Astrocyte of the hippocampus (primary cell): Measurements from ENCODE around the gene CD93.

ENCODE experiments used
- DNase-seq: peaks from one replicate; pipeline ENCODE4 v3.0.0; 2011; ENCODE audit warnings: low read depth, low spot score

The CD93 gene

DNA sequence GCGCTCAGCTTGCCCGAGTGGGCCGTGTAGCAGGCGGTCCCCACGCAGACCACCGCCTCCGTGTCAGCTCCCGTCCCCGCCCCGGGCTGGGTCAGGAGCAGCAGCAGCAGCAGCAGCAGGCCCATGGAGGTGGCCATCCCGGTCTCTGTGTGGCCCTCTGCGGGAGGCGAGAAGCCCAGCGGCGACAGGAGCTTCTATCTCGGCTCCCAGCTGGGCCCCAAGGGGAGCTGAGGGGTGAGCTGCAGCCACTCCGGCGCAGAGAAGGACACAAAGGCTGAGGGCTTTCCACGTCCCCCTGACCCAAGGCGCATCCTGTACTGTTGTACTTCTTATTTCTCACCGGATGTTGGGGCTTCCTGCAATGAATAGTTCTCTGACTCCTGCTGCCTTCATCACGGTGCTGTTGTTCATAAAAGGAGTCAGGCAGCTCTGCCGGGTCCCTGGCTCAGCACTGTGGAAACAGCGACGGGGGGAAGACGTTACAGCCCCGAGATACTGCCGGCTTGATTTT is at the start of gene CD93:
TSS of gene CD93 (minus strand) at position 269 of the 511 bp plus-strand sequence. CDS start at position 137, 132 bp downstream.
- DNase-seq, result no peak

- no peak for DNase-seq
Measured at GRCh38 chr20:23133560-23133998, 47.5 kb upstream of the CD93 start.

- DNase-seq, result no peak
Measured at GRCh38 chr20:23132930-23133559, 46.9 kb upstream of the CD93 start.

DNA sequence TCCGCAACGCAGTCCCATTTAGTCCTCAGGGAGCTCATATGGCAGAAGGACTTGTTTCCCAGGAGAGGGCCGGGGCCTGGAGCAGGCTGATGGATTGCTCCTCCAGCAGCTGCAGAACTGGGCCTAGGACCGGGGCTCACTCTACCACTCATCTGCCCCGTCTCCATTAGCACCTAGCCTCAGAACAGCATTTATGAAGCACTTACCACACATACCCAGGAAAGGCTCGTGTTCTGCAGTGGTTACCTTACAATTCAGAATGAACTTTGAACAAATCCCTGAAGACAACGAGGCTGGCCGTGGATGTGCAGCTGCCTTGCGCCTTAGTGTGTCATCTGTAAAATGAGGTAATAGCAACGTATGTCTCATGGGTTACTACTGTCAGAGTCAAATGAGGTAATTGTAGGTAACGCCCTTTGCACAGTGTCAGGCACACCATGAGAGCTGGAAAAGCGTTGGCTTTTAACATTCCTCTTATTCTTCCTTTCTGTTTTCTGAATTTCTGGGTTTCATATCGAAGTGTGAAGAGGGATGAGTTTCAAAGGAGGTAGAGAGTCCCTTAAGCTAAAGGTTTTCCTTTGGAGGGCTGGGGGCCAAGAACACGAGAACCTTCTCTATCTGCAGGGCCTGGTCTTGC is 46.3 kb upstream of the CD93 start:
- no peak for DNase-seq

DNA sequence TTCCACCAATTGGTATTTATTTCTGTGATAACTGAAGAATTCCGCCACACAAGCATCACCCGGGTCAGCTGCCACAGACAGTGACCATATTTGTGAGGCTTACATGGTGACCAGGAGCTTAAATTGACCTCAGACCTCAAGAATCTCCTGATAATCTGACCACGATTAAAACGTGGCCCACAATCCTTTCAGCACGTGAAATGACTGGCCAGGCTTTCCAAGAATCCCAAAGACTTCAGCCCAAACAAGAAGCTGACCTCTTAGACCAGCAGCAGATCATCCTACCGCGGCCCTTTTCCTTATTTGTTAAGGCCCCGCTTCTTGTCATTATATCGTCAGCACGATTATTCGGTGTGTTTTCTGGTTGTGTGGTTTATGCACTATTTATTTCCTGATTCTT is 45.6 kb upstream of the CD93 start:
- peak; percentile 20 for DNase-seq

DNA sequence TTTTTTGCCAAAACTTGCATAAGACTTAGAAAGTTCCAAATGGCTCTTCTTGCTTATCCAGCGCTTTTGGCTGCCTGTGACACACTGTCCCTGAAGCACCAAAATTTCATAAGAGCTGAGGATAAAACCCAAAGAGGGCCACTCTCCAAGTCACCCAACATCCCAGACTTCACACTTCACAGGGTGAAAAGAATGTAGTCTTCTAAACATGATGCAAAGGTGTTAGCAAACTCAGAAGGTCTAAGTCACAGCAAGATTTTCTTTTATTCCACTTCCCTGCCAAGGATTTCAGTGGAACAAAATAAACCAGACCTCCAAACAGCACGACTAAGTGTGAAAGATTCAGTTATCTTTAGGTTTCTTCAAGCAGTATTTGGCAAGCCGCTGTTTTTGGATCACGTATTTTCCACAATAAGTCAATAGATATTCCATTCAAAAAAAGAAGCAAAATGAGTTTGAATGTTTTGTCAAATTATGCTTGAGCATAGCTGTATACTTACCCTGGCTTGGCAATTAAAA is 44.6 kb upstream of the CD93 start:
- DNase-seq, result no peak

- no peak for DNase-seq
Measured at GRCh38 chr20:23129891-23130621, 43.9 kb upstream of the CD93 start.

DNA sequence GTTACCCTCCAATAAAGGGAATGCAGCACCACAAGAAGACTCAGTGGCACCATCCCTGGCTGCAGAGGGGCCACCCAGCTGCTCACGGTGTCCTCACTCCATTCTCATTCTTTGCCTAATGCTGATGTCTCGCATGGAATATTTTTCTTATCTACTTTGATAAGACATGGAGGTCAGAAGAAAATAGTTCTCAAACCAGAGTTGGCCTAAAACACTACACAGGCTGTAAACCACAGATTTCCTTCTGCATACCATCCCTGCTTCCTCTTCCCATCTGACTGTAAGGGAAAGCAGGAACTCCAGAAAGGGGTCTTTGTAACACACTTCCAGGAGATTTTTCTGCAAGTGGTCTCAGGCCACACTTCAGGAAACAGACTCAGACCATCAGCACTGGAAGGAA is 43.1 kb upstream of the CD93 start:
- DNase-seq, result no peak

- DNase-seq, result no peak
Measured at GRCh38 chr20:23128461-23129125, 42.5 kb upstream of the CD93 start.

DNA sequence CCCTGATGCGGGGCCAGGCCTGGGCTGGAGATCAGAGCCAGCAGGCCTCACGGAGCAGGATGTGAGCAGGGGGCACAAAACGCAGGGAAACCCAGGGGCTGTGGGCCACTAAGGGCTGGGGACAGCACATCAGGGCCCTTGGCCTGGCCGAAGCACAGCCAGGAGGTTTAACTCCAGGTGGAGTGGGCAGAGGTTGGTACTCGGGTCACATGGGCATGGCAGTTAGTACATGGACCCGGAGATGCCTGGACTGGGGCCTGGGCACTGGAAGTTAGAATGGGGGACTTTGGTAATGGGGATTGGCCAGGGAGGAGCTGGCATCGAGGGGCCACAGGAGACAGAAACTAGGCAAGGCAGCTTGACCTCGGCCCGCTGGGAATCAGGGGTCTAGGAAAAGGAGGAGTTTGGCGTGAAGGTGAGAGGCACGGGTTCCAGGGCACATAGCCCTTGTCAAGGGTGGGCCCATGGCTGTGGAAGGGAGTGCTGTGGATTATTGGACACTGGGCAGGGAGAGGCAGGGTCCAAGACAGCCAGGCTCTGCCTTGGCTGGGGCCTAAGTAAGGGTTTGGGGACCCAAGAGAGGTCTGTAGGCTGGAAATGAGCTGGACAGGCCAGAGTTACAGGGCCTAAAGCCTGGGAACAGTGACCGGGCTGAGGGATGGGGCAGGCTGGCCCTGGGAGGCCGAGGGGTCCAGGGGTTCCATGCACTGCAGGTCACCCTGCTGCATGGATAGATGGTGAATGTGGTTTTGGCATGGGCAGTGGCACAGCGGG is 41.6 kb upstream of the CD93 start:
- DNase-seq, result no peak

DNA sequence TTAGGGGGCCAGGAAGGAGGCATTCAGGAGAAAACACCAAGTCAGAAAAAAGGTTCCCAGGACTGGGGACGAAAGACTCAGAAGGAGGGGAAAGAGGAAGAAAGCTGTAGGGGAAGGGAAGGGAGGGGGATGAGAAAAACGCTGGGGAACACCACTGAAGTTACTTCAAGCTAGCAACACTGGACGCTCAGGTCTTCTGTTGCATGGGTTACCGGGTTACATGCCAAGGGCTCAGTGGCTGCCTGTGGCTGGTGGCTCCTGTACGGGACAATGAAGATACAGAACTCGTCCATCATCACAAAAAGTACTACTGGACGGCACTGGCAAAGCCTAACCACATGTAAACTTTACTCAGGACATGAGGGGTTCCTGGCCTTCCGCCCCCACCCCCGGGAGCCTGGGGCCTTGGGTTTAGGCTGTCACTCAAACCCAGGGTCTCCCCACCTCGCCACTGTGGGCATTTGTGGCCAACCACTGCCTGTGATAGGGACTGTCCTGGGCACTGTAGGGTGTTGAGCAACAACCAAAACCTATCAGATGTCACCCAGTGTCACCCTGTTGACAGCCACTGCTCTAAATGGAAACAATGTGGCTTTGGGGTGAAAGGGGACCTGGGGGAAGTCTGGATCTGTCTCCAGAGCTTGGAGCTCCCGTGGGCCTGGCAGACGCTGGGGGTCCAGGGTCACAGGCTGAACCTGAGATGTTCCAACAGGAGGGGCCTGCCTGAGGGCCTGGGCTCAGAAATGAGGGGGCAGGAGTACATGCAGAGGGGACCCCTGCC is 40.3 kb upstream of the CD93 start:
- DNase-seq, result no peak

GRCh38 chr20:23125625-23126191 is 39.6 kb upstream of the CD93 start:
- no peak for DNase-seq

GRCh38 chr20:23125159-23125558 is 39.0 kb upstream of the CD93 start:
- no peak for DNase-seq

- no peak for DNase-seq
Measured at GRCh38 chr20:23123886-23124285, 37.8 kb upstream of the CD93 start.

- DNase-seq, result no peak
Measured at GRCh38 chr20:23122796-23123655, 36.9 kb upstream of the CD93 start.

DNA sequence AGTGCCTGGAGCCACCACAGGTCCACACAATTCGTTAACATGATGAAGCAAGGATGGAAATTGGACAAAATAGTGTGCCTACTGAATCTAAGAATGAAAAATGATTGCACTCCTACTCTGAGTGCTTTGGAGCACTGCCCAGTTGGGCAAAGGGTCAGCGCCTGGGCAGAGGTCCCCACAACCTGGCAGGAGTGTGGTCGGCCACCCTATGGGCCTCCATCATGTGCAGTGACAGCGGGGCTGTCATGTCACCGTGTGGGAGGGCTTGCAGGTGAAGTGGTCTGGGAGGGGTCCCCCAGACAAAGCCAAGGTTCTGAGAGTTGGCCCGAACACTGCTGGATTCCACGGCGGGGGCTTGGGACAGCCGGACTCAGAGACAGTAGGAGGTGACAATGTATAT is 36.2 kb upstream of the CD93 start:
- no peak for DNase-seq

- no peak for DNase-seq
Measured at GRCh38 chr20:23121751-23122320, 35.7 kb upstream of the CD93 start.

DNA sequence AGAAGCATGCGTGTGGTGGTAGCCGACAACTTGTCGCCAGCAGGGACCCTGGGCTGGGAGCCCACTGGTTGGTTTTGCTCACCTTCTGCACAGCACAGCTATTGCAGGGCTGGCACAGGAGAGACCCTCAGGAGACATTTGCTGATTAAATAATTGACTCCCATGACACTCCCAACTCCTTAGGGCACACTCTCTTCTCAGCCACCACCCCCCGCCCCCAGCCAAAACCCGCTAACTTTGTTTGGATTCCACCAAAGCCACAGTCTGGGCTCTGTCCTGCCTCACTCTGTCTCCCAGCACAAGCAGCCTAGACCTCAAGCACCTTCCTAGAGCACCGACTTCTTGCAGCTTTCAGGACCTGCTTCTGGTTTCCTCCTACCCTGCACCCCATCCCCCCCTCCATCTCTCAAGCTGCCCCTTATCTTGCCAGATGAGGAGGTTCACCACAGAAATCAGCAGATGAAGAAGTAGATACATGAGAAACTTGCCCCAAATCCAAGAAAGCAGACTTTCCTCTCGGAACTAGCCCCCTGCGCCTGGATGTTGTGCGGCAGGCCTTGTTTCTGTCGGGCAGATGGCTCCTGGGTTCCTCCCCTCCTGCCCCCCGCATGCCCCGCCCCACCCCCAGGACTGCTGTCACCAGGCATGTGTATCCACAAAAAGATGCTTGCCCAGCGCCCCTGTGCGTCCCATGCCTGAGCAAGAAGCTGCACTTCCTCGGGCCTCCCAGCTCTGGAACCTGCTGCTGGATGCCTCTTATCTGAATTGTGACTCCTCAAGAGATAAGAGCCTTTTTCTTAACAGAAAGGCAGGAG is 35.0 kb upstream of the CD93 start:
- DNase-seq, result no peak
